ENCODE results near the gene CAMTA1.

DNA sequence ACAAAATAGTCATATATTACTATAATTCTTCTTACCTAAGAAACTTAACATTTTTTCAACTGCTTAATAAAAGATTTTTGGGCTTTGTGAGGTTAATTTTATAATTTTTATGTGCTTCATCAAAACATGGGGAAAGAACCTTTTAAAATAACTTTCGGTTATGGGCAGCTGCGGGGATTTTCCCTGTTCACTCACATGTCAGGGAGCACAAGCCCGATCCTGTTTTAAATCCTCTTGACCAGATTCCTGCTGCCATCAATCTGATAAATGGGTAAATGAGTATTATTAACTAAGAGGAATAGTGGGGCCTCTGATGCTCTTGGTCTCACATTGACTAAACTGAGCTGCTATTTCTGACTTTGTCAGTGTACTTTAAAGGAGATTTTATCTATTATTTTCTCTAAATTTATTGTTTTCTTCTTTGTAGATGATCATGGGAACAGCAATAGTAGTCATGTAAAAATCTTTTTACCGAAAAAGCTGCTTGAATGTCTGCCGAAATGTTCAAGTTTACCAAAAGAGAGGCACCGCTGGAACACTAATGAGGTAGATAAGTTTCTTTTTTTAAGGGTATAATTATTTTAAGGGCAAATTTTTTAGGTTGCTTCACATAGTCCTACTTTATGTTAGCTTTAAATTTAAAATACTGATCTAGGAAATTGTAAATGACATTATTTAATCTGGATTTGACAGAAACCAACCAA is 39.6 kb downstream of the CAMTA1 start:
- TF ChIP-seq, protein P1, sequence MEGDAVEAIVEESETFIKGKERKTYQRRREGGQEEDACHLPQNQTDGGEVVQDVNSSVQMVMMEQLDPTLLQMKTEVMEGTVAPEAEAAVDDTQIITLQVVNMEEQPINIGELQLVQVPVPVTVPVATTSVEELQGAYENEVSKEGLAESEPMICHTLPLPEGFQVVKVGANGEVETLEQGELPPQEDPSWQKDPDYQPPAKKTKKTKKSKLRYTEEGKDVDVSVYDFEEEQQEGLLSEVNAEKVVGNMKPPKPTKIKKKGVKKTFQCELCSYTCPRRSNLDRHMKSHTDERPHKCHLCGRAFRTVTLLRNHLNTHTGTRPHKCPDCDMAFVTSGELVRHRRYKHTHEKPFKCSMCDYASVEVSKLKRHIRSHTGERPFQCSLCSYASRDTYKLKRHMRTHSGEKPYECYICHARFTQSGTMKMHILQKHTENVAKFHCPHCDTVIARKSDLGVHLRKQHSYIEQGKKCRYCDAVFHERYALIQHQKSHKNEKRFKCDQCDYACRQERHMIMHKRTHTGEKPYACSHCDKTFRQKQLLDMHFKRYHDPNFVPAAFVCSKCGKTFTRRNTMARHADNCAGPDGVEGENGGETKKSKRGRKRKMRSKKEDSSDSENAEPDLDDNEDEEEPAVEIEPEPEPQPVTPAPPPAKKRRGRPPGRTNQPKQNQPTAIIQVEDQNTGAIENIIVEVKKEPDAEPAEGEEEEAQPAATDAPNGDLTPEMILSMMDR (IDR thresholded peaks at IDR 0.05; ENCODE audit: low read depth, low read length, missing input control), result no peak
- TF ChIP-seq FOXA2 (IDR thresholded peaks at IDR 0.05) (no peak), TAF1 (conservative IDR thresholded peaks at IDR 0.05) (no peak), RAD21 (IDR thresholded peaks at IDR 0.05) (no peak), YY1 (IDR thresholded peaks at IDR 0.05) (no peak), GABPA (IDR thresholded peaks at IDR 0.05 in 1 of 2, conservative IDR thresholded peaks at IDR 0.05 in 1 of 2) (no peak), NR2F2 (IDR thresholded peaks at IDR 0.05) (no peak), JUND (IDR thresholded peaks at IDR 0.05) (no peak)
- TF ChIP-seq, protein P2, sequence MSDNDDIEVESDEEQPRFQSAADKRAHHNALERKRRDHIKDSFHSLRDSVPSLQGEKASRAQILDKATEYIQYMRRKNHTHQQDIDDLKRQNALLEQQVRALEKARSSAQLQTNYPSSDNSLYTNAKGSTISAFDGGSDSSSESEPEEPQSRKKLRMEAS (IDR thresholded peaks at IDR 0.05), result no peak
- TF ChIP-seq, protein P3, sequence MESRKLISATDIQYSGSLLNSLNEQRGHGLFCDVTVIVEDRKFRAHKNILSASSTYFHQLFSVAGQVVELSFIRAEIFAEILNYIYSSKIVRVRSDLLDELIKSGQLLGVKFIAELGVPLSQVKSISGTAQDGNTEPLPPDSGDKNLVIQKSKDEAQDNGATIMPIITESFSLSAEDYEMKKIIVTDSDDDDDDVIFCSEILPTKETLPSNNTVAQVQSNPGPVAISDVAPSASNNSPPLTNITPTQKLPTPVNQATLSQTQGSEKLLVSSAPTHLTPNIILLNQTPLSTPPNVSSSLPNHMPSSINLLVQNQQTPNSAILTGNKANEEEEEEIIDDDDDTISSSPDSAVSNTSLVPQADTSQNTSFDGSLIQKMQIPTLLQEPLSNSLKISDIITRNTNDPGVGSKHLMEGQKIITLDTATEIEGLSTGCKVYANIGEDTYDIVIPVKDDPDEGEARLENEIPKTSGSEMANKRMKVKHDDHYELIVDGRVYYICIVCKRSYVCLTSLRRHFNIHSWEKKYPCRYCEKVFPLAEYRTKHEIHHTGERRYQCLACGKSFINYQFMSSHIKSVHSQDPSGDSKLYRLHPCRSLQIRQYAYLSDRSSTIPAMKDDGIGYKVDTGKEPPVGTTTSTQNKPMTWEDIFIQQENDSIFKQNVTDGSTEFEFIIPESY (IDR thresholded peaks at IDR 0.05), result no peak

All from liver (tissue), 3 donors.